ENCODE results near the gene PDGFC. TPM values are rescaled to one million over a fixed set of nuclear protein-coding genes. Genes with fewer than 3 reads are reported as not detected.
"Not testable (repeated sequence)": the region's sequence is repeated elsewhere in the genome, so short reads cannot be mapped to it uniquely, and the experiment has no call there.

PDGFC gene
- total RNA-seq, 1 donor from 2014 or later = 0.64 TPM

DNA sequence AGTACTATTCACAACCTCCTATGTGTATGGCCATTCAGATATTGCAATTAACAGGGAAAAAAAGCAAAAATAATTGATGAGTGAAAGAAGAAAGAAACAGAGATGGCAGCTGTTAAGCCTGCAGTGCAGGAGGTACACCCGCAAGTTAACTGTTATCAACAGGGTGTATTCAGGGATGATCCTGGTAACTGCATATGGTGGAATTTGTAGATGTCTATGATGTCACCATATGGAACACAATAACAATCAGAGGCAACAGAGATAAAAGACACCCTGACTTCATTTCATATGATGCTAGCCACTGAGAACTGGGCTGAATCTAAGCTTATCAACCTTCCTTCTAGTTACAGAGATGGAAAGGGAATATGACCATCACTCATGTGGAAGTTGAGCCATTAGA is 96.5 kb downstream of the PDGFC start:
- H3K4me3 Mint-ChIP-seq (ENCODE audit: unreplicated experiment) = no peak overlapping the region
- H3K9me3 Mint-ChIP-seq (ENCODE audit: unreplicated experiment) = no peaks in the 10 kb centered on the region
- peaks cover 4% of the 10 kb centered on the region for H3K27me3 Mint-ChIP-seq (ENCODE audit: unreplicated experiment)
- DNase-seq = no peak
- TF ChIP-seq, protein P1, sequence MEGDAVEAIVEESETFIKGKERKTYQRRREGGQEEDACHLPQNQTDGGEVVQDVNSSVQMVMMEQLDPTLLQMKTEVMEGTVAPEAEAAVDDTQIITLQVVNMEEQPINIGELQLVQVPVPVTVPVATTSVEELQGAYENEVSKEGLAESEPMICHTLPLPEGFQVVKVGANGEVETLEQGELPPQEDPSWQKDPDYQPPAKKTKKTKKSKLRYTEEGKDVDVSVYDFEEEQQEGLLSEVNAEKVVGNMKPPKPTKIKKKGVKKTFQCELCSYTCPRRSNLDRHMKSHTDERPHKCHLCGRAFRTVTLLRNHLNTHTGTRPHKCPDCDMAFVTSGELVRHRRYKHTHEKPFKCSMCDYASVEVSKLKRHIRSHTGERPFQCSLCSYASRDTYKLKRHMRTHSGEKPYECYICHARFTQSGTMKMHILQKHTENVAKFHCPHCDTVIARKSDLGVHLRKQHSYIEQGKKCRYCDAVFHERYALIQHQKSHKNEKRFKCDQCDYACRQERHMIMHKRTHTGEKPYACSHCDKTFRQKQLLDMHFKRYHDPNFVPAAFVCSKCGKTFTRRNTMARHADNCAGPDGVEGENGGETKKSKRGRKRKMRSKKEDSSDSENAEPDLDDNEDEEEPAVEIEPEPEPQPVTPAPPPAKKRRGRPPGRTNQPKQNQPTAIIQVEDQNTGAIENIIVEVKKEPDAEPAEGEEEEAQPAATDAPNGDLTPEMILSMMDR (IDR thresholded peaks at IDR 0.05; ENCODE audit: partially characterized antibody, unreplicated experiment) = no peak
- H3K27ac Mint-ChIP-seq (ENCODE audit: unreplicated experiment) = no peak overlapping the region
- no peaks in the 10 kb centered on the region for H3K36me3 Mint-ChIP-seq (ENCODE audit: unreplicated experiment)
- H3K4me1 Mint-ChIP-seq (ENCODE audit: low read depth, unreplicated experiment) = no peaks in the 10 kb centered on the region

DNA sequence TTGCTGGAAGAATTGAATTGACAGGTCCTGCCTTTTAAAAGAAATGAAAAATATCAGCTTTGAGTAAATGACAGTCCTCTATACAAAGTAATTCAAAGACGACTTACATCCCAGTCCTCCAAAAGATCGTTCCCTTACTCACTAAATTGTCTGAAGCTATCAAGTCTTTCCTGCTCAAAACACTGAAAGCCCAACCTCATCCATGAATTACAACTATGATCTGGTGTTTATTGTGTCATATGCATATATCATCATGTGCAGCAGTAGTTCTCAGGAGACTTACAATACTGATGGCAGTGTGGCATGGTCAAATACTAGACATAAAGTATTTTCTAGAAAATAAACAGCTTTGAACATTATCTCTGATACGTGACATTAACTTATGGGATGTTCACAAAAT is 97.8 kb downstream of the PDGFC start:
- Mint-ChIP-seq H3K27ac (ENCODE audit: unreplicated experiment) (no peak overlapping the region), H3K4me1 (ENCODE audit: low read depth, unreplicated experiment) (no peaks in the 10 kb centered on the region), H3K4me3 (ENCODE audit: unreplicated experiment) (no peak overlapping the region), H3K27me3 (ENCODE audit: unreplicated experiment) (peaks cover 4% of the 10 kb centered on the region), H3K36me3 (ENCODE audit: unreplicated experiment) (no peaks in the 10 kb centered on the region), H3K9me3 (ENCODE audit: unreplicated experiment) (no peaks in the 10 kb centered on the region)
- TF ChIP-seq, protein P1 (IDR thresholded peaks at IDR 0.05; ENCODE audit: partially characterized antibody, unreplicated experiment) = no peak
- DNase-seq = no peak

DNA sequence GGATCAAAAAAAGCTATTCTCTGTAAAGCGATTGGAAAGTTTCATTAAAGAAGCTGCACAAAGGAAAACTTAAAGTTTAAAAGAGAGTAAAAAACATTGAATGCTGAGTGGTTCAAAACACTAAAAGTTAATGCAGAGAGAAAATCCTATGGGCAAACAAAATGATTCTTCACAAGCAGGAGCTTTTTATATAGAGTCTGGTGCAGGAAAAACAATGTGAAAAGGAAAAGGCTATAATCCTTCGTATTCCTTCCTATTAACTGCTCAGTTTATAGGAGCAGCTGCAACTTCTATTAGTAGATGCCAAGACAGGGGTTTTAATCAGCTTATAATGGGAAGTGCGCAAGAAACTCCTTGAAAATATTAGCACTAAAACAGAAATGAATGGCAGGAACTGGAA is 100.7 kb downstream of the PDGFC start:
- no peak overlapping the region for H3K4me3 Mint-ChIP-seq (ENCODE audit: unreplicated experiment)
- no peak overlapping the region for H3K27ac Mint-ChIP-seq (ENCODE audit: unreplicated experiment)
- no peak for DNase-seq
- H3K27me3 Mint-ChIP-seq (ENCODE audit: unreplicated experiment) = peaks cover 4% of the 10 kb centered on the region
- no peaks in the 10 kb centered on the region for H3K4me1 Mint-ChIP-seq (ENCODE audit: low read depth, unreplicated experiment)
- TF ChIP-seq, protein P1 (IDR thresholded peaks at IDR 0.05; ENCODE audit: partially characterized antibody, unreplicated experiment) = no peak
- no peaks in the 10 kb centered on the region for H3K9me3 Mint-ChIP-seq (ENCODE audit: unreplicated experiment)
- no peaks in the 10 kb centered on the region for H3K36me3 Mint-ChIP-seq (ENCODE audit: unreplicated experiment)

DNA sequence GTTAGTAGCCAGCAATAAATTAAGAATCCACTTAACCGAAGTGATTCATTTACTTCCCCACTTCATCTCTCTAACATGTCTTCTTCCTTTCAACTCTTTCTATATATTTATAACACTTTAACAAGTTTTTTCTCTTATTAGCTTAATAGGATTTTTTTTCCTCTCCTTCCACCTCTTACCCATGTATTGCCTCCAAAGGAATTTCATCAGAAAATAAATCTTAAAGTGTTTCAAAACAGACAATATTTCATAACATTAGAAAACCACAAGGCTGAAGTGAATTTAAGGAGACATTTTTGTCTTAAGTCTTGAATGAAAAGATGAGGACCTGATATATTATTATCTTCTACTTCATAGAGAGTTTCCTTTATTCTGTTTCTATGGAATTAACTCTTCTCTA is 101.5 kb downstream of the PDGFC start:
- H3K36me3 Mint-ChIP-seq (ENCODE audit: unreplicated experiment) = no peaks in the 10 kb centered on the region
- no peak for DNase-seq
- H3K4me1 Mint-ChIP-seq (ENCODE audit: low read depth, unreplicated experiment) = no peaks in the 10 kb centered on the region
- peaks cover 1% of the 10 kb centered on the region for H3K27me3 Mint-ChIP-seq (ENCODE audit: unreplicated experiment)
- no peak overlapping the region for H3K27ac Mint-ChIP-seq (ENCODE audit: unreplicated experiment)
- TF ChIP-seq, protein P1 (IDR thresholded peaks at IDR 0.05; ENCODE audit: partially characterized antibody, unreplicated experiment) = no peak
- H3K9me3 Mint-ChIP-seq (ENCODE audit: unreplicated experiment) = no peaks in the 10 kb centered on the region
- H3K4me3 Mint-ChIP-seq (ENCODE audit: unreplicated experiment) = no peak overlapping the region

DNA sequence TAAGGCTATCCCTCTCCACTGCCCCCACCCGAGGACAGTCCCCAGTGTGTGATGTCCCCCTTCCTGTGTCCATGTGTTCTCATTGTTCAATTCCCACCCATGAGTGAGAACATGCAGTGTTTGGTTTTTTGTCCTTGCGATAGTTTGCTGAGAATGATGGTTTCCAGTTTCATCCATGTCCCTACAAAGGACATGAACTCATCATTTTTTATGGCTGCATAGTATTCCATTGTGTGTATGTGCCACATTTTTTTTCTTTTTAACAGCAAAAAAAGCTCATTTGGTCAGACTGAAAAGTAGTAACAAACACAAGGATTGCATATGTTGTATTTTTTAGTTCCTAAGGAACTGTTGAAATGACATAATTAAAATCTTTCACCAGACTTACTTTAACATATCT is 105.5 kb downstream of the PDGFC start:
- not testable (repeated sequence) for H3K27ac Mint-ChIP-seq (ENCODE audit: unreplicated experiment); H3K4me1 Mint-ChIP-seq (ENCODE audit: low read depth, unreplicated experiment); H3K27me3 Mint-ChIP-seq (ENCODE audit: unreplicated experiment); H3K36me3 Mint-ChIP-seq (ENCODE audit: unreplicated experiment); DNase-seq; H3K9me3 Mint-ChIP-seq (ENCODE audit: unreplicated experiment); H3K4me3 Mint-ChIP-seq (ENCODE audit: unreplicated experiment)

DNA sequence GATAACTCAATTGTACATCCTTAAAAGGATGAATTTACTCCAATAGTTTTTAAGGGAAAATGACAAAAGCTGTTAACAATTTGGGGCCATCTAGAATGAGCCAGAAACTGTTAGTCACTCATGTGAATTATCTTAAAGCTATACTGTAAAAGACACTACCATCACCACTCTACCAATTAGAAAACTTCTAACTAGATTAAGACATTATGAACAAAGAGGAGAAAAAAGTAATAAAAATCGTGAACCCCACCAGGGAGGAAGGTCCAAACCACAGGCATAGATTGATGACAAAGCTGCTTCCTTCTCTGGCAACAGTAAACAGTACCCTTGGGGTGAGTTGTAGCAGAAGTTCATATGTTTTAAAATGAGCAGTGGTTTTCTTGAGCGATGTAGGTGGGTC is 106.1 kb downstream of the PDGFC start:
- Mint-ChIP-seq H3K4me1 (ENCODE audit: low read depth, unreplicated experiment) (no peaks in the 10 kb centered on the region), H3K36me3 (ENCODE audit: unreplicated experiment) (no peaks in the 10 kb centered on the region), H3K27ac (ENCODE audit: unreplicated experiment) (no peak overlapping the region), H3K4me3 (ENCODE audit: unreplicated experiment) (no peak overlapping the region), H3K27me3 (ENCODE audit: unreplicated experiment) (no peaks in the 10 kb centered on the region), H3K9me3 (ENCODE audit: unreplicated experiment) (no peaks in the 10 kb centered on the region)
- TF ChIP-seq, protein P1 (IDR thresholded peaks at IDR 0.05; ENCODE audit: partially characterized antibody, unreplicated experiment) = no peak
- DNase-seq = no peak

Measured in glutamatergic neuron (in vitro differentiated cells).